Right lung (tissue), 10 donors: ENCODE measurements around the gene TRAPPC1. TPM values are rescaled to one million over a fixed set of nuclear protein-coding genes. Genes with fewer than 3 reads are reported as not detected.
A peak's percentile ranks its signal among the peaks of the same experiment; 100 is the strongest.
"Not testable (repeated sequence)": the region's sequence is repeated elsewhere in the genome, so short reads cannot be mapped to it uniquely, and the experiment has no call there.

Experiments
- DNase-seq, 2 donors: peaks; one replicate each; pipeline ENCODE4 v3.0.0-alpha.2; 2013
- long read RNA-seq, 8 donors: transcript quantifications; one replicate each; lab custom pipeline, GENCODE V29; 2026
- polyA plus RNA-seq, 5 donors: library from polyadenylated mRNA; unstranded; fragments of 120-200 nt; gene quantifications; one replicate each; pipeline versions ENCODE4 v1.2.1 to v1.2.3, GENCODE V29; 2013; ENCODE audit warnings: inconsistent platforms in 1 of 5, low replicate concordance in 1 of 5; ENCODE audit not compliant: insufficient read length in 5 of 5, insufficient read depth in 1 of 5

TRAPPC1 gene
- 100 to 1,000 TPM; 111 to 164 (median 138) TPM for polyA plus RNA-seq
- long read RNA-seq, donor 1, transcript TRAPPC1-201 (4 exons, 811 nt): major isoform, 84 of 119 reads
- long read RNA-seq, donor 1, transcript TRAPPC1-202 (5 exons, 759 nt): minor isoform, 11 of 119 reads
- long read RNA-seq, donor 1, partial matches to known transcripts: 18 of 119 reads
- long read RNA-seq, donor 1, other reads (novel, unspliced or antisense): 6 of 119 reads
- long read RNA-seq, donor 2, transcript TRAPPC1-201 (4 exons, 811 nt): major isoform, 39 of 59 reads
- long read RNA-seq, donor 2, transcript TRAPPC1-202 (5 exons, 759 nt): minor isoform, 7 of 59 reads
- long read RNA-seq, donor 2, partial matches to known transcripts: 9 of 59 reads
- long read RNA-seq, donor 2, other reads (novel, unspliced or antisense): 0 of 59 reads
- long read RNA-seq, donor 3, transcript TRAPPC1-202 (5 exons, 759 nt): minor isoform, 14 of 104 reads
- long read RNA-seq, donor 3, transcript TRAPPC1-201 (4 exons, 811 nt): major isoform, 57 of 104 reads
- long read RNA-seq, donor 3, partial matches to known transcripts: 26 of 104 reads
- long read RNA-seq, donor 3, other reads (novel, unspliced or antisense): 6 of 104 reads
- long read RNA-seq, donor 4, transcript TRAPPC1-202 (5 exons, 759 nt): minor isoform, 7 of 47 reads
- long read RNA-seq, donor 4, transcript TRAPPC1-201 (4 exons, 811 nt): major isoform, 35 of 47 reads
- long read RNA-seq, donor 4, partial matches to known transcripts: 0 of 47 reads
- long read RNA-seq, donor 4, other reads (novel, unspliced or antisense): 5 of 47 reads
- long read RNA-seq, donor 5, transcript TRAPPC1-201 (4 exons, 811 nt): major isoform, 77 of 101 reads
- long read RNA-seq, donor 5, transcript TRAPPC1-202 (5 exons, 759 nt): minor isoform, 14 of 101 reads
- long read RNA-seq, donor 5, partial matches to known transcripts: 0 of 101 reads
- long read RNA-seq, donor 5, other reads (novel, unspliced or antisense): 7 of 101 reads
- long read RNA-seq, donor 6, transcript TRAPPC1-201 (4 exons, 811 nt): major isoform, 59 of 96 reads
- long read RNA-seq, donor 6, transcript TRAPPC1-202 (5 exons, 759 nt): minor isoform, 24 of 96 reads
- long read RNA-seq, donor 6, partial matches to known transcripts: 10 of 96 reads
- long read RNA-seq, donor 6, other reads (novel, unspliced or antisense): 0 of 96 reads
- long read RNA-seq, donor 7, transcript TRAPPC1-202 (5 exons, 759 nt): minor isoform, 7 of 83 reads
- long read RNA-seq, donor 7, transcript TRAPPC1-201 (4 exons, 811 nt): major isoform, 39 of 83 reads
- long read RNA-seq, donor 7, partial matches to known transcripts: 34 of 83 reads
- long read RNA-seq, donor 7, other reads (novel, unspliced or antisense): 0 of 83 reads
- long read RNA-seq, donor 8, transcript TRAPPC1-201 (4 exons, 811 nt): major isoform, 29 of 34 reads
- long read RNA-seq, donor 8, partial matches to known transcripts: 0 of 34 reads
- long read RNA-seq, donor 8, other reads (novel, unspliced or antisense): 0 of 34 reads

- peak; percentile 100 for DNase-seq
Measured at GRCh38 chr17:7931709-7932482, at the start of gene TRAPPC1, which contains the start of gene CNTROB. Gene TRAPPC1 (minus strand): TSS chr17:7931946. CDS start chr17:7931829, 117 bp downstream. Gene CNTROB (plus strand): TSS chr17:7932206. CDS start chr17:7933080, 874 bp downstream.

GRCh38 chr17:7977805-7978204, 46.1 kb upstream of the TRAPPC1 start:
- no peak for DNase-seq

- DNase-seq: no peak
Measured at GRCh38 chr17:7977039-7977438, 45.3 kb upstream of the TRAPPC1 start.

GRCh38 chr17:7974638-7975131, 42.9 kb upstream of the TRAPPC1 start:
- no peak for DNase-seq

GRCh38 chr17:7972131-7972785, 40.5 kb upstream of the TRAPPC1 start:
- no peak for DNase-seq

- DNase-seq: no peak
Measured at GRCh38 chr17:7971651-7972050, 39.9 kb upstream of the TRAPPC1 start.

GRCh38 chr17:7969433-7969832, 37.7 kb upstream of the TRAPPC1 start:
- DNase-seq: no peak

GRCh38 chr17:7967751-7968150, 36.0 kb upstream of the TRAPPC1 start:
- DNase-seq: no peak

GRCh38 chr17:7961421-7961820, 29.7 kb upstream of the TRAPPC1 start:
- no peak for DNase-seq

GRCh38 chr17:7959503-7960253, 27.9 kb upstream of the TRAPPC1 start:
- peak in 1 of 2 donors; percentile 30 for DNase-seq

- peak; percentile 35 to 46 for DNase-seq
Measured at GRCh38 chr17:7956228-7956965, 24.7 kb upstream of the TRAPPC1 start.

- DNase-seq: no peak
Measured at GRCh38 chr17:7955414-7956227, 23.9 kb upstream of the TRAPPC1 start.

GRCh38 chr17:7953266-7953665, 21.5 kb upstream of the TRAPPC1 start:
- DNase-seq: not testable (repeated sequence)

GRCh38 chr17:7951143-7951792, 19.5 kb upstream of the TRAPPC1 start:
- DNase-seq: no peak

GRCh38 chr17:7950578-7950977, 18.8 kb upstream of the TRAPPC1 start:
- DNase-seq: no peak

GRCh38 chr17:7947651-7948050, 15.9 kb upstream of the TRAPPC1 start:
- DNase-seq: no peak

- DNase-seq: no peak
Measured at GRCh38 chr17:7946441-7946840, 14.7 kb upstream of the TRAPPC1 start.
